Measurements from ENCODE around the gene MYO5C.
"Not testable (repeated sequence)": the region's sequence is repeated elsewhere in the genome, so short reads cannot be mapped to it uniquely, and the experiment has no call there.

MYO5C gene

DNA sequence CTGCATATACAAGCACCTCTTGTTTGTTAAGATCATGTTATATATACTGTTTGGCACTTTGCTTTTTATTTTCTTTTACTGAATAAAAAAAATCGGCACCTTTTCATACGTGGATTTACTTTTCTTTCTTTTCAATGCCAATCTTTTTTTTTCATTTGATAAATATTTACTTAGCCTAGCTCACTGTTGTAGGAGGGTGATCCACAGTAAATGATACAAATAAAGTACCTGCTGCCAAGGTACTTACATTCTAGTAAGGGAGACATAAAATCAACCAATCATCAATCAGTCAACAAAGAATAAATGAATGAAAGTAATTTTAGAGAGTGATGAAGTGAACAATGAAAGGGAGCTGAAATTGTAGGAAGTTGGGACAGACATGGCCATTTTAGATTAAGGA, 122.7 kb downstream of the MYO5C start:
- no peak for DNase-seq (ENCODE audit: low read depth)

DNA sequence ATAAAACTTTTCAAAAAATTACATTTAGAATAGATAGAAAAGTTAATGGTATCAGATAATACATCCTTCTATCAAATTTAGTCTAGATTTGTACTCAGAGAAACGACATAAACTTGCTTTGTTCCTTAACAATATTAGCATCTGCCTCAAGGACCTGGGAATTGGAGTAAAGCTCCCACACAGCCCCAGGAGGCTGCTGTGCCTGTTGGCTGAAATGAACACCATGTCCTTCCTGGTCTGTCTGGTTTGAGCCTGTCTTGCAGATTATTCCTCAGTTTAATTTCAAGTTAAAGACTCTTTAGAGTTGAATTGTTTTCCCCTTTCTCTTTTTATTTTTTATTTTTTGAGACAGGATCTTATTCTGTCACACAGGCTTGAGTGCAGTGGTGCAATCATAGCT, 123.8 kb downstream of the MYO5C start:
- DNase-seq (ENCODE audit: low read depth), result no peak

GRCh38 chr15:52171386-52171785, 124.2 kb downstream of the MYO5C start:
- no peak for DNase-seq (ENCODE audit: low read depth)

DNA sequence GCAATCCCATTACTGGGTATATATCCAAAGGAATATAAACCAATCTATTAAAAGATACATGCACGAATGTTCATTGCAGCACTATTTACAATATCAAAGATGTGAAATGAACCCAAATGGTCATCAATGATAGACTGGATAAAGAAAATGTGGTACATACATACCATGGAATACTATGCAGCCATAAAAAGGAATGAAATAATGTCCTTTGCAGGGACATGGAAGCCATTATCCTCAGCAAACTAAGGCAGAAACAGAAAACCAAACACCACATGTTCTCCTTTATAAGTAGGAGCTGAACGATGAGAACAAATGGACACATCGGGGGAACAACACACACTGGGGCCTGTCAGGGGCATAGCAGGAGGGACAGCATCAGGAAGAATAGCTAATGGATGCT, 125.4 kb downstream of the MYO5C start:
- DNase-seq (ENCODE audit: low read depth), result not testable (repeated sequence)

- DNase-seq (ENCODE audit: low read depth), result not testable (repeated sequence)
Measured at GRCh38 chr15:52165494-52166131, 130.0 kb downstream of the MYO5C start.

- DNase-seq (ENCODE audit: low read depth), result no peak
Measured at GRCh38 chr15:52164631-52165265, 130.9 kb downstream of the MYO5C start.

DNA sequence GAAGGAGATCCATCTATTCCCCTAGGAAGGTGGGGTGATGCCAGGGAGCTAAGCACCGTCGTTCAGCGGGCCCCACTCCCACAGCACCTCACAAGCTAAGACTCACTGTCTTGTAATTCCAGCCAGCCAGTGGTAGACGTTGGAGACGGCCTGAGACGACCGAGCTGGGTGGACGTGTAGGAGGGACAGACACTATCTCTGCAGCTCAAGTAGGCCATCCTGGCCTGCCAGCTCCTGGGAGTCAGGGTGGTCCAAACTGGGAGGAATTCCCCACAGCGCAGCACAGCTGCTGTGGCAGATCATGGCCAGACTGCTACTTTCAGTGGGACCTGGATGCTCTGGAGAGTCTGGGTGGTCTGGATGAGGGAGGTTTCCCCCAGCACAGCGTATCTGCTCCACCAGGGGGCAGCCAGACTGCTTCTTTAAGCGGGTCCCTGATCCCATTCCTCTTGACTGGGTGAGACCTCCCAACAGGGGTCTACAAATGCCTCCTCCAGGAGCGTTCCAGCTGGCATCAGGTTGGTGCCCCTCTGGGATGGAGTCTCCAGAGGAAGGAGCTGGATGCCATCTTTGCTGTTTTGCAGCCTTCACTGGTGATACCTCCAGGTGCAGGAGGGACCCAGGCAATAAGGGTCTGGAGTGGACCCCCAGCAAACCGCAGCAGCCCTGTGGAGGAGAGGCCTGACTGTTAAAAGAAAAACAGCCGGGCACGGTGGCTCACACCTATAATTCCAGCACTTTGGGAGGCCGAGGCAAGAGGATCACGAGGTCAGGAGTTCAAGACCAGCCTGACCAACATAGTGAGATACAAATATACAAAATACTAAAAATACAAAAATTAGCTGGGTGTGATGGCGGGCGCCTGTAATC, 132.0 kb downstream of the MYO5C start:
- DNase-seq (ENCODE audit: low read depth), result no peak

DNA sequence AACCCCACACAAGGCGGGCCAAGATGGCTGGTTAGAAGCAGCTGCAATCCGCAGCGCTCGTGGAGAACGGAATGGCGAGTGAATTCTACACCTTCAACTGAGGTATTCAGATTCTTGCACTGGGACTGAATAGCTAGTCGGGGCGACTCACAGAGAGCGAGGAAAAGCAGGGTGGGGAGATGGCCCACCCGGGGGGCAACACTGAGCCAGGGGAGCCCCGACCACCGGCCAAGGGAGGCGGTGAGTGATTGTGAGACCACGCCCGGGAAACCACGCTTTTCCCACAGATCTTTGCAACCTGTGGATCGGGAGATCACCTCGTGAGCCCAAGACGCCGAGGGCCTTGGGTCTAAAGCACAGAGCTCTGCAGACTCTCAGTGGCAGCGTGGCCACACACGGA, 132.7 kb downstream of the MYO5C start:
- no peak for DNase-seq (ENCODE audit: low read depth)

- DNase-seq (ENCODE audit: low read depth), result no peak
Measured at GRCh38 chr15:52162260-52162659, 133.3 kb downstream of the MYO5C start.

DNA sequence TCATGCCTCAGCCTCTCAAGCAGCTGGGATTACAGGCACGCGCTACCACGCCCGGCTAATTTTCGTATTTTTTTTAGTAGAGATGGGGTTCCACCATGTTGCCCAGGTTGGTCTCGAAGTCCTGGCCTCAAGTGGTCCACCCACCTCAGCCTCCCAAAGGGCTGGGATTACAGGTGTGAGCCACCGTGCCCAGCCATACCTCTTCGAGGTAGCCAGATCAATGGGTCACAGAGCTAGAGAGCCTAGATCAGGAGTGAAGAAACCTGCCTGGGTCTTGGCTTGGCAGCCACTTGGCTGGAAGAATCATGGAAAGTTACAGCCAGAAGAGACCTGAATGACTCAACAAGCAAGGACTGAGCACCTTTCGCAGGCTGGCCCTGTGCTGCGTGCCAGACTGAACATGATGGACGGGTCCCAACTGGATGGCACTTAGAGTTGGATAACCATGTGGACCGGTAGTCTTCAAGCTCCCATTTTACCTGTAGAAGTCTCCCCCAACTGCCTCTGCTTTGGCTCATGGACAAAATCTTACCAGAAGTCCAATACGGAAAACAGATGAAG, 134.1 kb downstream of the MYO5C start:
- no peak for DNase-seq (ENCODE audit: low read depth)

DNA sequence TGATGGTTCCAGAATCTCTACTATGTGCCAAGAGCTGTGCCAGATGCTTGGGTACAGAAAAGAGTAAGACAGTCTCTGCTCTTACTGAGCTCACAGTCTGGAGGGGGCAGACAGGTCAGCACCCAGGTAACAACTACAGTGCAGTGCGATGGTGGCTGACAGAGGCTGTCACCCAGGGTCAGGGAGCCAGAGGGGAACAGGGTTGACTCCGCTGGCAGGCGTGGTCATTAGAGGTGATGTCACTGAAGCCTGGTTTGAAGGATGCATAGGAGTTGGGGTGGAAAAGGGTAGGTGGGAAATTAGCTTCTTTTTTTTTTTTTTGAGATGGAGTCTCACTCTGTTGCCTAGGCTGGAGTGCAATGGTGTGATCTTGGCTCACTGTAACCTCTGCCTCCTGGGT, 136.0 kb downstream of the MYO5C start:
- no peak for DNase-seq (ENCODE audit: low read depth)

- DNase-seq (ENCODE audit: low read depth), result no peak
Measured at GRCh38 chr15:52158084-52158765, 137.4 kb downstream of the MYO5C start.

DNA sequence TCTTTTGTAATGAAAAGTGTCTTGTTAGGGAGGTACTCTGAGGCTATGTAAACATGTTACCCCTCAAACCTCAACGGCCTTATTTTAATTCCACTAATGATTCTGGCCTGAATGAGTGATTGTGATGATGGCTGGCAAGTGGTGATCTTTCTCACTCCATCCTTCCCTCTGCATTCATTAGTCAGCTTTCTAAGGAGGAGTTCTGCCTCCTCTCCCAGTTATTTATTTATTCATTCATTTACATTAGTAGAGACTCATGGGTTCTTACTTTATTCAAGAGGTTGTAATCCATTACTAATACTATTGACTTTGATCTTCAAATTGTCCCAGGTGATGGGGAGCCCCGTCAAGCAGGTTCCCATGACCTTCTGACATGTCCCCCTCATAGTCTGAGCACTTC, 139.7 kb downstream of the MYO5C start:
- no peak for DNase-seq (ENCODE audit: low read depth)

DNA sequence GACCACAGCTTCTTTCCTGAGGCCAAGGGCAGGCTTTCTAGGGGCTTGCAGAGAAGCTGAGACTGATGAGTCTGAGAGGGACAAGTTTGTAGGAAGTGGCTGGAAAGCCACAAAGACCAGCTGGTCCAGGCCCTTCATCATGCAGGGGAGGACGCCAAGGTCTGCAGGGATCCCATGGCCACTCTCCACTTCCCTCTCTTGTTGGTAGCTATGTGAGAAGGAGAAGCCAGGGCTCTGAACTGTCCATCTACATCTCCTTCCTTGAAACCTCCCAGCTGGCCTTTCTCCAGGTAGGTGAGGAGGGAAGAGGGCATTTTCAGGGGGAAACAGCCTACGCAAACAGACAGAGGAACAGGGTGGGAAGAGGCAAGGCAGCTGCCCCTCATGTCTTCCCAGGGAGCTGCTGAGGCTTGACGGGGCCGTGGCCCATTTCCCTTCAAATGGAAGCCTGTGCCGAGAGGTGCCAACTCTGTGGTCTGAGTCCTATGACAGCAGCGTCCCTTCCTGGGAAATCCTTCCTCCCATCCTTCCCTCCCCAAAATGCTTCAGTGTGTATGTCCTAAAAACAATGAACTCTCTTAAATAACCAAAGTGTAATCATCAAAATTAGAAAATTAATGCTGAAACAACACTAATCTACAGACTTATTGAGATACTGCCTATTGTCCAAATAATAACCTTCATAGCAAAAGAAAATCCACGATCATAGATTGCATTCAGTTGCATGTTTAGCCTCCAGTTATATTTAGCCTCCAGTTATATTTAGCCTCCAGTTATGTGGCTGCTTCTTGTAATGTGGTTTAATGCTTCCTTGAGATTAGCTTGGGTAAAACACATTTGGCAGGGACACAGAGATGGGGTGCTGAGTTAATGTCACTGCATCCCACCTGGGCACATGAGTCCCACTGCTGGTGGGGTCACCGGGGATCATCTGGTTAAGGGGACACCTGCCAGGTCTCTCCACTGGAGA, 140.4 kb downstream of the MYO5C start:
- DNase-seq (ENCODE audit: low read depth), result no peak

GRCh38 chr15:52153900-52154895, 141.4 kb downstream of the MYO5C start:
- DNase-seq (ENCODE audit: low read depth), result no peak

GRCh38 chr15:52151353-52151752, 144.3 kb downstream of the MYO5C start:
- DNase-seq (ENCODE audit: low read depth), result no peak

GRCh38 chr15:52150871-52151270, 144.7 kb downstream of the MYO5C start:
- no peak for DNase-seq (ENCODE audit: low read depth)

DNA sequence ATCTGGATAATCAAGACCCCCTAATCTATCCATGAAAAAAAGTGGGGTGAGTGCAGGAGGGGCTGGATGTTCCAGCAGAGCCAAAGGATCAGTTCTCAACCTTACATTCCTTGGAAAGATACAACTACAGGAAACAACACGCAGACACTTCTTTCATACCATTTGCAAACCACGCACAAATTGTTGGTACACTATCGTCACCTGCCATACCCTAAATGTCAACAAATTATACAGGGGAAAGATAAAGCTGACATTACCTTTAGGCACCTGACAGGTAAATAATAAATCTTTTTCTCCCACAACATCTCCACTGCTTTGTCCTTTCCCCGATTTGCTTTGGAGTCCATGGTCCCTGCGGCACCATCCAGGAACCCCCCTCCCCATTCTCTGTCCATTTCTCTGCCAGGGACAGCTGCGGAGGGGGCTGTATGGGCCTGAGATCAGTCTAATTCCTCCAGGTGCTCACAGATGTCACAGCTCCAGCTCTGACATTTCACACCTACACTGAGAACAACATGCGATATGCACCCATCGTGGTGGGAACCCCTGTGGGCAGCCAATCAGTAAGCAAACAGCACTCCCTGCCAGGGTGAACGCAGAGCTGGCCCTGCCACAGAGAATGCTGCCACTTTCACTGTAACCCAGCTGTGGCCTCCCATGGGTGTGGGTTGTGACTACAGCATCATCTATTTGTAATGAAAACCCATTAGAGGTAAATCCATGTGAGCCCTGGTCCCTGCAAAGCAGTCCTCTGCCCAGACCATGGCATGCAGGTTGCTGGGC, 145.4 kb downstream of the MYO5C start:
- no peak for DNase-seq (ENCODE audit: low read depth)

- no peak for DNase-seq (ENCODE audit: low read depth)
Measured at GRCh38 chr15:52148403-52148802, 147.2 kb downstream of the MYO5C start.

Measured in non-pigmented ciliary epithelial cell (primary cell).